ENCODE results near the gene ZNF433. TPM values are rescaled to one million over a fixed set of nuclear protein-coding genes. Genes with fewer than 3 reads are reported as not detected.

The ZNF433 gene
- total RNA-seq, 2 experiments from 2014 or later = 0.76 to 1.9 TPM

- no peak for TF ChIP-seq EZH2phosphoT487 (IDR thresholded peaks at IDR 0.05; ENCODE audit: borderline replicate concordance, low read depth, low read length)
- no peak for TF ChIP-seq CTCF (conservative IDR thresholded peaks at IDR 0.05; ENCODE audit: low read length)
- H2AFZ ChIP-seq (ENCODE audit: low read length) = no peak overlapping the region
- no peaks in the 10 kb centered on the region for H3K79me2 ChIP-seq (ENCODE audit: insufficient read depth, low read depth, low read length)
- peaks cover 12% of the 10 kb centered on the region for H3K4me1 ChIP-seq (ENCODE audit: insufficient read depth, low read length, poor library complexity, severe bottlenecking)
- H4K20me1 ChIP-seq (ENCODE audit: insufficient read depth, low read length) = no peaks in the 10 kb centered on the region
- no peak for DNase-seq (ENCODE audit: low spot score)
- peaks cover 62% of the 10 kb centered on the region for H3K9me3 ChIP-seq (ENCODE audit: low read length)
- no peaks in the 10 kb centered on the region for H3K9me2 ChIP-seq (ENCODE audit: insufficient read depth, low read length)
- intact Hi-C loops (cut with micrococcal nuclease; ENCODE audit: unreplicated experiment) = no loop called here
- BruUV-seq (replicated peaks) = no TSS peak
- no peak overlapping the region for H3K4me2 ChIP-seq (ENCODE audit: low read length)
- peaks cover 74% of the 10 kb centered on the region for H3K36me3 ChIP-seq (ENCODE audit: insufficient read depth, low read length)
- H3K4me3 ChIP-seq (ENCODE audit: low read depth, low read length, poor library complexity, severe bottlenecking) = no peak overlapping the region
- ChIA-PET POLR2A (no interaction called here), CTCF (ENCODE audit: unreplicated experiment) (no interaction called here)
- no peak overlapping the region for H3K27ac ChIP-seq (ENCODE audit: low read depth, low read length, poor library complexity, severe bottlenecking)
Observed at GRCh38 chr19:12075538-12076139, 40.2 kb upstream of the ZNF433 start.

GRCh38 chr19:12064590-12065538 is 29.4 kb upstream of the ZNF433 start, which contains the start of gene ZNF844:
ZNF844 (plus strand) TSS chr19:12064731; CDS start chr19:12064874, 143 bp downstream.
- Histone ChIP-seq H3K9me3 (ENCODE audit: low read length) (no peaks in the 10 kb centered on the region), H3K4me1 (ENCODE audit: insufficient read depth, low read length, poor library complexity, severe bottlenecking) (peaks cover 11% of the 10 kb centered on the region), H4K20me1 (ENCODE audit: insufficient read depth, low read length) (no peaks in the 10 kb centered on the region), H3K79me2 (ENCODE audit: insufficient read depth, low read depth, low read length) (peaks cover 15% of the 10 kb centered on the region; the same call in 1 of the 2 replicates), H3K9me2 (ENCODE audit: insufficient read depth, low read length) (no peaks in the 10 kb centered on the region), H2AFZ (ENCODE audit: low read length) (peak within 1 kb of the TSS; percentile 84), H3K27ac (ENCODE audit: low read depth, low read length, poor library complexity, severe bottlenecking) (peak within 1 kb of the TSS; percentile 53), H3K4me2 (ENCODE audit: low read length) (peak within 1 kb of the TSS; percentile 88), H3K4me3 (ENCODE audit: low read depth, low read length, poor library complexity, severe bottlenecking) (peak within 1 kb of the TSS; percentile 87), H3K36me3 (ENCODE audit: insufficient read depth, low read length) (no peaks in the 10 kb centered on the region)
- TF ChIP-seq EZH2phosphoT487 (IDR thresholded peaks at IDR 0.05; ENCODE audit: borderline replicate concordance, low read depth, low read length) (no peak), CTCF (conservative IDR thresholded peaks at IDR 0.05; ENCODE audit: low read length) (no peak)
- intact Hi-C loops (cut with micrococcal nuclease; ENCODE audit: unreplicated experiment) = no loop called here
- ChIA-PET POLR2A (no interaction called here), CTCF (ENCODE audit: unreplicated experiment) (no interaction called here)
- peak; percentile 89 for DNase-seq (ENCODE audit: low spot score)
- TSS peak; percentile 83 for BruUV-seq (replicated peaks)
